ENCODE data around the gene XYLT1. TPM values are rescaled to one million over a fixed set of nuclear protein-coding genes. Genes with fewer than 3 reads are reported as not detected.

Gene XYLT1
- polyA plus RNA-seq, 2 donors, result 3.0 TPM

DNA sequence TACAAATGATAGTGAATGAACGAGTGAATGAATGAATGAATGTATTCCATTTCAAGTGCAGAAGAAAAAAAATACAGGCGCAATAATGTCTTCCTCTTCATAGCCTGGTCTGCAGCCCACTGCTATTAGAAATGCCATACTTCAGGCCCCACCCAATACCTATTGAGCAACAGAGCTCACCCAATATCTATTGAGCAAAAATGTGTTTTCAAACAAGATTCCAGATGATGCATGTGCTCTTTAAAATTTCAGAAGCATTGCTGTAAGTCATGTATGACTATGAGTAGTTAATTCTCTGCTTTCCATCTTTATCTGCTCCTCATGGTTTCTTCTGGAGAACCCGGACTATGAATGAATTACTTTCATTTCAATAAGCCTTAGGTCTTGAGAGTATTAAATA, 308.2 kb downstream of the XYLT1 start:
- Histone ChIP-seq H3K4me1 (ENCODE audit: control insufficient read depth in 2 of 2, insufficient read depth in 2 of 2, low read length in 1 of 2) (peaks cover 0 to 5% of the 10 kb centered on the region in 2 donors), H3K27ac (ENCODE audit: low read depth in 2 of 2, low read length in 1 of 2) (no peak overlapping the region), H3K4me3 (ENCODE audit: low read depth in 1 of 2, low read length in 2 of 2) (no peak overlapping the region), H3K36me3 (ENCODE audit: control insufficient read depth in 2 of 2, insufficient read depth in 2 of 2, low read length in 1 of 2) (peaks cover 0 to 4% of the 10 kb centered on the region in 2 donors), H3K9me3 (ENCODE audit: control insufficient read depth in 2 of 2, insufficient read depth in 1 of 2, low read depth in 1 of 2, low read length in 1 of 2) (no peaks in the 10 kb centered on the region), H3K27me3 (ENCODE audit: control insufficient read depth in 1 of 2, insufficient read depth in 2 of 2, low read length in 2 of 2) (no peaks in the 10 kb centered on the region)
- WGBS, 2 donors, result 87 to 89% methylated on average over 3 of the region's 3 CpGs

DNA sequence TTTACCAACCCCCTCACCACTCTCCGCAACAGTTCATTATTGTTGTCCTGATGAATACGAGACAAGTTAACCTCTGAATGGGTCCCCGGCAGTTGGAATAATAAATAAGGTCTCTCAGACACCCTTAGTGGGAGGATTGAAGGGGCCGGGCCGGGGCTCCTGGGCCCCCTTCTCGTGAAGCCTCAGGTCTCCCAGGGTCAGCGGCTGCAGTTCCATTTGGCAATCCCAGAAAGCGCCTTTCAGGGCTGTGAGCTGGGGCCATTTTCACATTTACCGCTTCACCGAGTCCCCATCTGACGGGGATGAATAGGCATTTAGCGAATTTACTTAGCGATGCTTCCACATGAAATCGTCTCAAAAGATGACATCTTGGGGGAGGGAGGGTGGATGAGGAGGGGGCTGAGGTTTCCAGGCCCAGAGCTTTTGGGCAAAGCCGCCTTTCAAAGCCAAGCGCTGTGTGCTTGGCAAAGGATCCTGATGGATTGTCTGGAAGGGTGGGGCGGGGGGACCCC, 309.8 kb downstream of the XYLT1 start:
- H3K9me3 ChIP-seq (ENCODE audit: control insufficient read depth in 2 of 2, insufficient read depth in 1 of 2, low read depth in 1 of 2, low read length in 1 of 2), result no peaks in the 10 kb centered on the region
- H3K36me3 ChIP-seq (ENCODE audit: control insufficient read depth in 2 of 2, insufficient read depth in 2 of 2, low read length in 1 of 2), result peaks cover 0 to 2% of the 10 kb centered on the region in 2 donors
- H3K27ac ChIP-seq (ENCODE audit: low read depth in 2 of 2, low read length in 1 of 2), result no peak overlapping the region
- H3K4me1 ChIP-seq (ENCODE audit: control insufficient read depth in 2 of 2, insufficient read depth in 2 of 2, low read length in 1 of 2), result peaks cover 0 to 2% of the 10 kb centered on the region in 2 donors
- 77 to 80% methylated on average over 17 of the region's 17 CpGs for WGBS, 2 donors
- H3K27me3 ChIP-seq (ENCODE audit: control insufficient read depth in 1 of 2, insufficient read depth in 2 of 2, low read length in 2 of 2), result no peaks in the 10 kb centered on the region
- no peak overlapping the region for H3K4me3 ChIP-seq (ENCODE audit: low read depth in 1 of 2, low read length in 2 of 2)

DNA sequence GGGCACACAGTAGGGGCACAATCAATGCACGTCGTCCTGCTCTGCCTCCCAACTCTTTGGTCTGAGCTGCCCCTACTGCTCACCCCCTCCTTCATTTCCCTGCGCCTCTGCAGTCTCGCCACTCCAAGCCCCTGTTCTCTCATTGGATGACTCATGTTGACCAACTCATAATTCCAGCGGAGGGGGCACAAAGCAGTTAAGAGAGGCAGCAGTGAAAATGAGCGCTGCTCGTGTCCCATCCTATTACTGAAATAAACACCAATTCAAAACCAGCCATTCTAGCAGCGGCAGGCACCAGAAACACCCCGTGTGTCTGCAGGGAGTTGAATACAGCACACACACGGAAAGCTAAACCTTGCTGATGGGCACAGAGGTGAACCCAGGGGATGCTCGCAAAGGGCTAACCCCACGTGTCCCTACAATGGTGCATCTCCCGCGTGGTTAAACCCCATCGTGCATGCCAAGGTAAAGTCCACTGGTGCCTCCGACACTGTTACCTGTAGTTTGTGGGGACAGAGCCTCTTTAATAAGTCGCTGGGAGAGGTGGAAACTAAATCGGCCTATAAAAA, 310.4 kb downstream of the XYLT1 start:
- Histone ChIP-seq H3K4me1 (ENCODE audit: control insufficient read depth in 2 of 2, insufficient read depth in 2 of 2, low read length in 1 of 2) (peaks cover 0 to 2% of the 10 kb centered on the region in 2 donors), H3K9me3 (ENCODE audit: control insufficient read depth in 2 of 2, insufficient read depth in 1 of 2, low read depth in 1 of 2, low read length in 1 of 2) (no peaks in the 10 kb centered on the region), H3K36me3 (ENCODE audit: control insufficient read depth in 2 of 2, insufficient read depth in 2 of 2, low read length in 1 of 2) (no peaks in the 10 kb centered on the region), H3K27ac (ENCODE audit: low read depth in 2 of 2, low read length in 1 of 2) (no peak overlapping the region), H3K4me3 (ENCODE audit: low read depth in 1 of 2, low read length in 2 of 2) (no peak overlapping the region), H3K27me3 (ENCODE audit: control insufficient read depth in 1 of 2, insufficient read depth in 2 of 2, low read length in 2 of 2) (no peaks in the 10 kb centered on the region)
- 70 to 73% methylated on average over 18 of the region's 18 CpGs for WGBS, 2 donors

DNA sequence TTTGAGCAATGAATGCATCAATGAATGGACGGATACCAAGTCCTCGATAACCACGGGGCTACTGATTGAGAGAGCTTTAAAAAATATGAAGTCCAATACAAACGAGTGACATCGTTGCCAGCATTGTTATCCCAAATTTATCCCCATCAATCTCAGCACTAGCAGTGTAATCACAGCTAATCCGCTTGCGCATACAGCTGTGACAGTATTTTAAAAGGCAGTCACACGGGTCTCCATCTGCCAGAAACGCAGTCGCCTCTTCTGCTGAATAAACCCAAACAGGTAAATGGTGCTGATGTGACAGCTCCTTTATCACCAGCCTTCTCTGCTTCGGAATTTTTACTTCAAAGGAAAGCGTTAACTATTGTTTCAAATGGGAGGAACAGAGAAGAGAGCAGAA, 311.1 kb downstream of the XYLT1 start:
- H3K4me3 ChIP-seq (ENCODE audit: low read depth in 1 of 2, low read length in 2 of 2), result no peak overlapping the region
- no peaks in the 10 kb centered on the region for H3K27me3 ChIP-seq (ENCODE audit: control insufficient read depth in 1 of 2, insufficient read depth in 2 of 2, low read length in 2 of 2)
- peaks cover 0 to 2% of the 10 kb centered on the region in 2 donors for H3K4me1 ChIP-seq (ENCODE audit: control insufficient read depth in 2 of 2, insufficient read depth in 2 of 2, low read length in 1 of 2)
- H3K36me3 ChIP-seq (ENCODE audit: control insufficient read depth in 2 of 2, insufficient read depth in 2 of 2, low read length in 1 of 2), result no peaks in the 10 kb centered on the region
- no peak overlapping the region for H3K27ac ChIP-seq (ENCODE audit: low read depth in 2 of 2, low read length in 1 of 2)
- no peaks in the 10 kb centered on the region for H3K9me3 ChIP-seq (ENCODE audit: control insufficient read depth in 2 of 2, insufficient read depth in 1 of 2, low read depth in 1 of 2, low read length in 1 of 2)
- WGBS, 2 donors, result 58 to 63% methylated on average over 12 of the region's 12 CpGs

DNA sequence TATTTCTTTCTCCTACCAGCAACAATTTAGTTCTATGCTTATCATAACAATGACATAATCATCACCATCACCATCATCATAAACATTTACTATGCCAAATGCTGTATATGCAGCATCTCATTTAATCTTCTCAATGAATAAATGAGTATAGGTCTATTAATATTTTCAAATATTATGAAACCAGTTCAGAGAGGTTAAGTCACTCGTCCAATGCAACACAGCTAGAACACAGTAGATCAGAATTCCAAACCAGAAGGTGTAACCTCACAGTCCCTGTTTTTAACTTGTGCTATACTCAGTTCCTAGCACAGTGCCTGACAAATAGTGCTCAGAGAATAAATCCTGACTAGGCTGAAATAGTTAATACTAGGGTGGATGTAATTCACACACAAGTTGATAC, 314.8 kb downstream of the XYLT1 start:
- Histone ChIP-seq H3K27ac (ENCODE audit: low read depth in 2 of 2, low read length in 1 of 2) (no peak overlapping the region), H3K27me3 (ENCODE audit: control insufficient read depth in 1 of 2, insufficient read depth in 2 of 2, low read length in 2 of 2) (no peaks in the 10 kb centered on the region), H3K4me3 (ENCODE audit: low read depth in 1 of 2, low read length in 2 of 2) (no peak overlapping the region), H3K36me3 (ENCODE audit: control insufficient read depth in 2 of 2, insufficient read depth in 2 of 2, low read length in 1 of 2) (no peaks in the 10 kb centered on the region), H3K4me1 (ENCODE audit: control insufficient read depth in 2 of 2, insufficient read depth in 2 of 2, low read length in 1 of 2) (peaks cover 0 to 2% of the 10 kb centered on the region in 2 donors), H3K9me3 (ENCODE audit: control insufficient read depth in 2 of 2, insufficient read depth in 1 of 2, low read depth in 1 of 2, low read length in 1 of 2) (no peaks in the 10 kb centered on the region)
- 92 to 96% methylated on average over 1 of the region's 1 CpG for WGBS, 2 donors

DNA sequence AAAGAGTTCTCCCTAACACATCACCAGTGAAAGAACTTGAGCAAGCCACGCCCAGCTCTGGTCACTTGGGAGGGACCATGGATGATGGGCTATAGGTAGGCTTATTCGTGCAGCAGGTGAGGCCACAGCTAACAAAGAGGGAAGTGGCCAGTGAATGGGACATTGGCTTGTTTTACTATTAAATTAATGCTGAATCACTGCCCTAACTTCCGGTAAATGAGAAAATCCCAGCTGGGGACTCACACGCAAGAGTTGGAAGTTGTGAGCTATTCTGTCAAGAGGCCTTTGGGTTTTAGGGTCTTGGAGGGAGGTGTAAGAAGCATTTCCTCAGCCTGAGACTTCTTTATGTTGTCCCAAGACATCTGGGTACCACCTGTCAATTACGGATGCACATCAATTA, 315.3 kb downstream of the XYLT1 start:
- no peak overlapping the region for H3K4me3 ChIP-seq (ENCODE audit: low read depth in 1 of 2, low read length in 2 of 2)

DNA sequence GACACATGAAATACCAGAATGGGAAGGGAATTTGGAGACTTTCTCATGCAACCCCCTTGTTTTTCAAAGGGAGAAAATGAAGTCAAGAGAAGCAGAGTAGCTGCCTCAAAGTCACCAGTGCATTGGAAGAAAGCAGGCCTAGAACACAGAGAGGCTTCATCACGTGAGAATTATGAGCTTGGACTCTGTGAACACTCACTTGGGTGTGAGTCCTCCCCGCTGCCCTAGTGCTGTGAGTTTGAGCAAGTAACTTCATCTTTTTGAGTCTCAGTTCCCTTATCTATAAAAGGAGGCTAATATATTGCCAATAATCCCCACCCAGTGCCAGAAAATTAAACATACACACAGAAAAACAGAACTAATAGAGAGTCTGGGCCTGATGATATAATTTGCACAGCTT, 315.8 kb downstream of the XYLT1 start:
- H3K9me3 ChIP-seq (ENCODE audit: control insufficient read depth in 2 of 2, insufficient read depth in 1 of 2, low read depth in 1 of 2, low read length in 1 of 2), result no peaks in the 10 kb centered on the region
- no peaks in the 10 kb centered on the region for H3K27me3 ChIP-seq (ENCODE audit: control insufficient read depth in 1 of 2, insufficient read depth in 2 of 2, low read length in 2 of 2)
- no peaks in the 10 kb centered on the region for H3K4me1 ChIP-seq (ENCODE audit: control insufficient read depth in 2 of 2, insufficient read depth in 2 of 2, low read length in 1 of 2)
- WGBS, 2 donors, result 80 to 84% methylated on average over 2 of the region's 2 CpGs
- no peak overlapping the region for H3K27ac ChIP-seq (ENCODE audit: low read depth in 2 of 2, low read length in 1 of 2)
- no peak overlapping the region for H3K4me3 ChIP-seq (ENCODE audit: low read depth in 1 of 2, low read length in 2 of 2)
- no peaks in the 10 kb centered on the region for H3K36me3 ChIP-seq (ENCODE audit: control insufficient read depth in 2 of 2, insufficient read depth in 2 of 2, low read length in 1 of 2)

More for the DNA sequence above, 315.3 kb downstream of the XYLT1 start:
- Histone ChIP-seq H3K9me3 (ENCODE audit: control insufficient read depth in 2 of 2, insufficient read depth in 1 of 2, low read depth in 1 of 2, low read length in 1 of 2) (no peaks in the 10 kb centered on the region), H3K27ac (ENCODE audit: low read depth in 2 of 2, low read length in 1 of 2) (no peak overlapping the region), H3K36me3 (ENCODE audit: control insufficient read depth in 2 of 2, insufficient read depth in 2 of 2, low read length in 1 of 2) (no peaks in the 10 kb centered on the region), H3K4me1 (ENCODE audit: control insufficient read depth in 2 of 2, insufficient read depth in 2 of 2, low read length in 1 of 2) (peaks cover 0 to 2% of the 10 kb centered on the region in 2 donors), H3K27me3 (ENCODE audit: control insufficient read depth in 1 of 2, insufficient read depth in 2 of 2, low read length in 2 of 2) (no peaks in the 10 kb centered on the region)
- 89 to 94% methylated on average over 5 of the region's 5 CpGs for WGBS, 2 donors

DNA sequence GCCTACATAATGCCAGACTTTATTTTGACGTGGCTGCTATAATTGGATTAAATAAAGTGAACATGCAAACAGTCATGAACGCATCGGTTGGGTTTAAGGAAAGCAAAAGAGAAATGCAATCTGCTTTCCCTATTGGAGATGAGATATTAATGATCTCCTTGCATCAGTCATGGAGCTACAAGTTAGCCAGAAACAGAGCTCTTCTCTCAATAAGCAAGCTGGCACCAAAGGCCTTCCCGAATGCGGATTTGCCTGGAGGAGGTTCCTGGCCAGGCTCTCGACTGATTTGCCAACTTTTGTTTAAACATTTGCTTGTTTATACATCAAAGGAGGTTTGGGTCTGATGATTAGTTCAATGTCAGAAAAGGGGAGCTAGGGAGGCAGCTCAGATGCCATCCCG, 318.4 kb downstream of the XYLT1 start:
- 60 to 70% methylated on average over 7 of the region's 7 CpGs for WGBS, 2 donors
- Histone ChIP-seq H3K27me3 (ENCODE audit: control insufficient read depth in 1 of 2, insufficient read depth in 2 of 2, low read length in 2 of 2) (no peaks in the 10 kb centered on the region), H3K9me3 (ENCODE audit: control insufficient read depth in 2 of 2, insufficient read depth in 1 of 2, low read depth in 1 of 2, low read length in 1 of 2) (no peaks in the 10 kb centered on the region), H3K36me3 (ENCODE audit: control insufficient read depth in 2 of 2, insufficient read depth in 2 of 2, low read length in 1 of 2) (no peaks in the 10 kb centered on the region), H3K4me3 (ENCODE audit: low read depth in 1 of 2, low read length in 2 of 2) (no peak overlapping the region), H3K27ac (ENCODE audit: low read depth in 2 of 2, low read length in 1 of 2) (no peak overlapping the region), H3K4me1 (ENCODE audit: control insufficient read depth in 2 of 2, insufficient read depth in 2 of 2, low read length in 1 of 2) (no peaks in the 10 kb centered on the region)

DNA sequence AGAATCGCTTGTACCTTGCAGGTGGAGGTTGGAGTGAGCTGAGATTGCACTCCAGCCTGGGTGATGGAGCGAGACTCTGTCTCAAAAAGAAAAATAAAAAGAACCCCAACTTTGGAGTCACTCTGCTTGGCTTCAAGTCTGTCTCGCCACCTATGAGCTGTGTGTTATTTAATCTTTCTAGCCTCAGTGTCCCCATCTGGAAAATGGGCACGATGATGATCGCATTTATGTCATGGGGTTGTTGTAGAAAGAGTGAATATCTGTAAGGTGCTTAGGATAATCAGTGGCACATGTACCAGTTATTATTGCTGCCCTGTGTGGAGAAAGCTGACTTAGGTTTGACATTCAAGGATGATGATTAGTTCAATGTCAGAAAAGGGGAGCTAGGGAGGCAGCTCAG, 319.4 kb downstream of the XYLT1 start:
- Histone ChIP-seq H3K4me3 (ENCODE audit: low read depth in 1 of 2, low read length in 2 of 2) (no peak overlapping the region), H3K27me3 (ENCODE audit: control insufficient read depth in 1 of 2, insufficient read depth in 2 of 2, low read length in 2 of 2) (no peaks in the 10 kb centered on the region), H3K4me1 (ENCODE audit: control insufficient read depth in 2 of 2, insufficient read depth in 2 of 2, low read length in 1 of 2) (no peaks in the 10 kb centered on the region), H3K27ac (ENCODE audit: low read depth in 2 of 2, low read length in 1 of 2) (no peak overlapping the region), H3K9me3 (ENCODE audit: control insufficient read depth in 2 of 2, insufficient read depth in 1 of 2, low read depth in 1 of 2, low read length in 1 of 2) (no peaks in the 10 kb centered on the region), H3K36me3 (ENCODE audit: control insufficient read depth in 2 of 2, insufficient read depth in 2 of 2, low read length in 1 of 2) (no peaks in the 10 kb centered on the region)
- 87 to 96% methylated on average over 5 of the region's 5 CpGs for WGBS, 2 donors

DNA sequence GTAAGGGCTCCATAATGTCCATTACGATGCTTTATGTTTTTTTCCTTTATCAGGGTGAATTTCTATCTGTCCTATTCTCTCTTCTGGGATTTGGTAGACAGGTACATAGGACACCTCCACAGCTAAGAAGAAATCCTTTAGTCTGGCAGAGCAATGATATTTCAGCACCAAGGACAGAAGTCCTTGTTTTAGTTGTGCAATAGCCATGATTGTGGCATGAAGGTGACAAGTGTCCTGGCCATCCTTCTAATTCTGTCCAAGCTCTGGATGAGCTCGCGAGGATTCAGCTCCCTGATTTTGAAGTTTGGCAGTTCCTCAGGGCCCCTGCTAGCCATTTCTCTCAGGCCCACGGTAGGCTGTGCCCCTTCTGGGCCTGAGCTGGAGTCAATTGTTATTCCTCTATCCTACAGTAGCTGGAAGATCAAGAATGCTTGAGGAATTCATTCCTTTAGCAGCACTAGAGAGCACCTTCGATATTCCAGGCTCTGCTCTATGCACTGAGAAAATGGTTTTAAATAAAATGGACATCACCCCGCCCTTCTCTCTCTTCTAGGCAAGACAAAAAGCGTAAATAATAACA, 320.8 kb downstream of the XYLT1 start:
- no peaks in the 10 kb centered on the region for H3K9me3 ChIP-seq (ENCODE audit: control insufficient read depth in 2 of 2, insufficient read depth in 1 of 2, low read depth in 1 of 2, low read length in 1 of 2)
- H3K4me3 ChIP-seq (ENCODE audit: low read depth in 1 of 2, low read length in 2 of 2), result no peak overlapping the region
- no peaks in the 10 kb centered on the region for H3K27me3 ChIP-seq (ENCODE audit: control insufficient read depth in 1 of 2, insufficient read depth in 2 of 2, low read length in 2 of 2)
- no peaks in the 10 kb centered on the region for H3K36me3 ChIP-seq (ENCODE audit: control insufficient read depth in 2 of 2, insufficient read depth in 2 of 2, low read length in 1 of 2)
- H3K4me1 ChIP-seq (ENCODE audit: control insufficient read depth in 2 of 2, insufficient read depth in 2 of 2, low read length in 1 of 2), result no peaks in the 10 kb centered on the region
- H3K27ac ChIP-seq (ENCODE audit: low read depth in 2 of 2, low read length in 1 of 2), result no peak overlapping the region
- 89 to 90% methylated on average over 7 of the region's 7 CpGs for WGBS, 2 donors

All from esophagus (tissue), 2 donors.